Measurements from ENCODE around the gene PRKAB1.

Gene PRKAB1

DNA sequence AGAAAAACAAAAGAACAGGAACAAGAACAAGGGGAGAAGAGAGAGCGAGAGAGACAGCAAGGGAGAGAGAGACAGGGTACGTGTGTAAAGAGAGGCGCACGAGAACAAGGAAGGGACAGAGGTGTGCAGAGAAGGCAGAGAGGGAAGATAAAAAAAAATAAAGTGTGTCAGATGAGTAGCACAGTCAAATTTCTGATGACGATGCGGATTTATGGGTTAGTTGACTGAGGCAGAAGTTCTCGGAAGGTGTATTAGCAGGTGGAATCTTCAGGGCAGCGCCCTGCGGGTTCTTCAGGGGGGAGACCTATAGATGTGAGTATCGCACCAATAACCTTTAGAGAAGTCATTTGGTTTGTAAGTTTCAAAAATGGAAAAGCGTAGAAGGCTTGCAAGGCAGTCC is 44.8 kb downstream of the PRKAB1 start:
- DNase-seq (ENCODE audit: low read depth) = no peak
- no peak overlapping the region for H3K4me3 ChIP-seq (ENCODE audit: control insufficient read depth, low read depth, low read length)
- TF ChIP-seq, protein P1, sequence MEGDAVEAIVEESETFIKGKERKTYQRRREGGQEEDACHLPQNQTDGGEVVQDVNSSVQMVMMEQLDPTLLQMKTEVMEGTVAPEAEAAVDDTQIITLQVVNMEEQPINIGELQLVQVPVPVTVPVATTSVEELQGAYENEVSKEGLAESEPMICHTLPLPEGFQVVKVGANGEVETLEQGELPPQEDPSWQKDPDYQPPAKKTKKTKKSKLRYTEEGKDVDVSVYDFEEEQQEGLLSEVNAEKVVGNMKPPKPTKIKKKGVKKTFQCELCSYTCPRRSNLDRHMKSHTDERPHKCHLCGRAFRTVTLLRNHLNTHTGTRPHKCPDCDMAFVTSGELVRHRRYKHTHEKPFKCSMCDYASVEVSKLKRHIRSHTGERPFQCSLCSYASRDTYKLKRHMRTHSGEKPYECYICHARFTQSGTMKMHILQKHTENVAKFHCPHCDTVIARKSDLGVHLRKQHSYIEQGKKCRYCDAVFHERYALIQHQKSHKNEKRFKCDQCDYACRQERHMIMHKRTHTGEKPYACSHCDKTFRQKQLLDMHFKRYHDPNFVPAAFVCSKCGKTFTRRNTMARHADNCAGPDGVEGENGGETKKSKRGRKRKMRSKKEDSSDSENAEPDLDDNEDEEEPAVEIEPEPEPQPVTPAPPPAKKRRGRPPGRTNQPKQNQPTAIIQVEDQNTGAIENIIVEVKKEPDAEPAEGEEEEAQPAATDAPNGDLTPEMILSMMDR (IDR thresholded peaks at IDR 0.05; ENCODE audit: control insufficient read depth, insufficient read depth, low read depth, low read length, missing control alignments) = no peak

DNA sequence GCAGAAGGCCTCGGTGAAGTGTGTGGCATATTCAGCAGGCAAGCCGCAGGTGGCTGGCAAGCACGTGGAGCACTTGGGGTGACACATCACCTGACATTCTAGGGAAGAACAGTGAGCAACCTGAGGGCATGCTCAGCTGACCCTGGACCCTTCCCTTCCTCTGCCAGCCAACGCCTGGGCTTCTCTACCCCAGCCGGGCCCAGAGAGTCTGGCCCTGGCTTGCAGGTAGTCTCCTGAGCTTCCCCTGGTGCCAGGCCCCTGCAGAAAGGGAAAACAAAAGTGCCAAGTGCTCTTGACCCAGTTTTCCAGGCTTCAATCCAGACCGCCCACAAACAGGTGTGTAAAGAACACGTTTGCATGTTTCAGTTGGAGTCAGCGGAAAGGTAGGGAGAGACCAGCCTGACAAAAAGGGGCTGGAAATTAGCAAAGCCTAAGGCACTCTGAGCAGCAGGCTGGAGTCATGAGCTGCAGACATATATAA is 45.7 kb downstream of the PRKAB1 start:
- TF ChIP-seq, protein P1 (IDR thresholded peaks at IDR 0.05; ENCODE audit: control insufficient read depth, insufficient read depth, low read depth, low read length, missing control alignments) = no peak
- H3K4me3 ChIP-seq (ENCODE audit: control insufficient read depth, low read depth, low read length) = no peak overlapping the region
- DNase-seq (ENCODE audit: low read depth) = no peak

DNA sequence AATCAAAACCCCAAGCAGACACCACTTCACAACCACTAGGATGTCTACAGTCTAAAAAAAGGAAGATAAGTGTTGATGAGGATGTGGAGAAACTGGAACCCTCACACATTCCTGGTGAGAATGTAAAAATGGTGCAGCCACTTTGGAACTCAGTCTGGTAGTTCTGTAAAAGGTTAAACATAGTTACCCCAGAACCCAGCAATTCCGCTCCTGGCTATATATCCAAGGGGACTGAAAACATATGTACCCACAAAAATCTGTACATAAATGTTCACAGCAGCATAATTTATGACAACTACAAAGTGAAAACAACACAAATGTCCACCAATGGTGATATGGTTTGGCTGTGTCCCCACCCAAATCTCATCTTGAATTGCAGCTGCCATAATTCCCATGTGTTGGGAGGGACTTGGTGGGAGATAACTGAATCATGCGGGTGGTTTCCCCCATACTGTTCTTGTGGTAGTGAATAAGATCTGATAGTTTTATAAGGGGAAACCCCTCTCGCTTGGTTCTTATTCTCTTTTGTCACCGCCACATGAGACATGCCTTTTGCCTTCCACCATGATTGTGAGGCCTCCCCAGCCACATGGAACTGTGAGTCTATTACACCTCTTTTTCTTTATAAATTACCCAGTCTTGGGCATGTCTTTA is 46.8 kb downstream of the PRKAB1 start:
- TF ChIP-seq, protein P1 (IDR thresholded peaks at IDR 0.05; ENCODE audit: control insufficient read depth, insufficient read depth, low read depth, low read length, missing control alignments) = no peak
- no peak for DNase-seq (ENCODE audit: low read depth)
- no peak overlapping the region for H3K4me3 ChIP-seq (ENCODE audit: control insufficient read depth, low read depth, low read length)

DNA sequence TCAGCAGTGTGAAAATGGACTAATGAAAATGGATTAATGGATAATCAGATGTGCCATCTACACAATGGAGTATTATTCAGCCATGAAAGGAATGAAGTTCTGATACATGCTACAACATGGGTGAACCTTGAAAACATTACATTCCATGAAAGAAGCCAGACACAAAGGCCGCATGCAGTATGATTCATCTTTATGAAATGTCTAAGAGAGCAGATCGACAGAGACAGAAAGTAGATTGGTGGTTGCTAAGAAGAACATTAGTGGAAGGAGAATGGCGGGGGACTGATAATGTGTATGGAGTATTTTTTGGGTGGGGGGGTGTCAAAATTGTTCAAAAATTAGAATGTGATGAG is 47.3 kb downstream of the PRKAB1 start:
- TF ChIP-seq, protein P1 (IDR thresholded peaks at IDR 0.05; ENCODE audit: control insufficient read depth, insufficient read depth, low read depth, low read length, missing control alignments) = no peak
- no peak overlapping the region for H3K4me3 ChIP-seq (ENCODE audit: control insufficient read depth, low read depth, low read length)
- DNase-seq (ENCODE audit: low read depth) = no peak

DNA sequence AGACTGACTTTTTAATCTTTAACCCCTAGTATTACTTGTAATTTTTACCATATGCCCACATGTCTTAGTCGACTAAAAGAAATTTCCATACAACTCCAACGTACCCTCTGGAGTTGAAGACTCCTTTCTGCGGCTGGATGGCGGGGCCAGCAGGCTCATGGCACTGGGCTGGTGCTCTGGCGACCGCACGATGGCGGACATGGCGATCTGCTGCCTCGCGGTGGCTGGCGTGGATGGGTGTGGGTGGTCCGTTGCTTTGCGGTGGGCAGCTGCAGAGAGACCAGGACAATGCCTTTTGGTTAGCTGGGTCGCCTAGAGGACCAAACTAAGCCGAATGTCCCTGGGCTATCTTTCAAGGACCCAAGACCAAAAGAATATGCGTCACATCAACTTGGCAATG is 50.2 kb downstream of the PRKAB1 start:
- no peak for DNase-seq (ENCODE audit: low read depth)

DNA sequence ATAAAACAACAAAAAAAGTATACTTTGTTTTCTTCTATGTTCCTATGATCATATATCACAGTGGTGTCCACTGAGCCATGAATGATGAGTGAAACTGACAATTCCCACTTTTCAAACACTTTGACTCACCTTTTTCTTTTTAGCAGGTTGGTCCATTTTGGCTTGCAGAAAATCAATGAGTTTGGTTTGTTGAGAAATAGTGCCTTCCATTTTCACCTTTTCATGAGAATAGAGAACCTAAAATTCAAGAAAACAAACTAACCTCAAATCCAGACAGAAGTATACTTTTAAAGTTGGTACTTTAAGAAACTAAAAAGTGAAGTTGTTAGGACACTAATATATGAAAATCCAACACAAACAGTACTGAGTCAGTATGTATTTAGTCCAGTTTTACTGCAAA is 52.4 kb downstream of the PRKAB1 start:
- TF ChIP-seq, protein P1 (IDR thresholded peaks at IDR 0.05; ENCODE audit: control insufficient read depth, insufficient read depth, low read depth, low read length, missing control alignments) = no peak
- DNase-seq (ENCODE audit: low read depth) = no peak
- no peak overlapping the region for H3K4me3 ChIP-seq (ENCODE audit: control insufficient read depth, low read depth, low read length)

More for the DNA sequence above, 50.2 kb downstream of the PRKAB1 start:
- TF ChIP-seq, protein P1 (IDR thresholded peaks at IDR 0.05; ENCODE audit: control insufficient read depth, insufficient read depth, low read depth, low read length, missing control alignments) = no peak
- H3K4me3 ChIP-seq (ENCODE audit: control insufficient read depth, low read depth, low read length) = no peak overlapping the region

Data from AG09309 (cell line).